HL-60/S4 treated with retinoic acid at 250 ng/mL for 4 days and 3 days (cell line): ENCODE measurements around the gene KIAA1958.
"Not testable (repeated sequence)": the region's sequence is repeated elsewhere in the genome, so short reads cannot be mapped to it uniquely, and the experiment has no call there.

Source experiments
- in situ Hi-C: fragments of 300-500 bp; cut with MboI; formaldehyde crosslinking; loops from 2 replicates; pipeline ENCODE4 v1.7.0; 2022; ENCODE audit warnings: low sequenced_read_pairs

The KIAA1958 gene

GRCh38 chr9:112487799-112488340 lies 1.2 kb downstream of the KIAA1958 start:
- in situ Hi-C loops: no loop called here

- in situ Hi-C loops: no loop called here
Observed at GRCh38 chr9:112489039-112489546, 2.5 kb downstream of the KIAA1958 start.

GRCh38 chr9:112489876-112490666 lies 3.4 kb downstream of the KIAA1958 start:
- in situ Hi-C loops: no loop called here

- in situ Hi-C loops: no loop called here
Observed at GRCh38 chr9:112493393-112494137, 6.9 kb downstream of the KIAA1958 start.

GRCh38 chr9:112494153-112494552 lies 7.5 kb downstream of the KIAA1958 start:
- in situ Hi-C loops: no loop called here

- in situ Hi-C loops: no loop called here
Observed at GRCh38 chr9:112495614-112496013, 9.0 kb downstream of the KIAA1958 start.

GRCh38 chr9:112496074-112496722 lies 9.6 kb downstream of the KIAA1958 start:
- in situ Hi-C loops: no loop called here

- in situ Hi-C loops: no loop called here
Observed at GRCh38 chr9:112500842-112501241, 14.2 kb downstream of the KIAA1958 start.

- in situ Hi-C loops: no loop called here
Observed at GRCh38 chr9:112501287-112501686, 14.7 kb downstream of the KIAA1958 start.

GRCh38 chr9:112502175-112502946 lies 15.7 kb downstream of the KIAA1958 start:
- in situ Hi-C loops: no loop called here

- in situ Hi-C loops: no loop called here
Observed at GRCh38 chr9:112503170-112503569, 16.5 kb downstream of the KIAA1958 start.

- in situ Hi-C loops: no loop called here
Observed at GRCh38 chr9:112505086-112505485, 18.5 kb downstream of the KIAA1958 start.

- in situ Hi-C loops: no loop called here
Observed at GRCh38 chr9:112505607-112506006, 19.0 kb downstream of the KIAA1958 start.

GRCh38 chr9:112506571-112506970 lies 19.9 kb downstream of the KIAA1958 start:
- in situ Hi-C loops: no loop called here

- in situ Hi-C loops: no loop called here
Observed at GRCh38 chr9:112507001-112507680, 20.5 kb downstream of the KIAA1958 start.

GRCh38 chr9:112508377-112508776 lies 21.8 kb downstream of the KIAA1958 start:
- in situ Hi-C loops: no loop called here

- in situ Hi-C loops: not testable (repeated sequence)
Observed at GRCh38 chr9:112512377-112512776, 25.8 kb downstream of the KIAA1958 start.

GRCh38 chr9:112516769-112517168 lies 30.1 kb downstream of the KIAA1958 start:
- in situ Hi-C loops: no loop called here

GRCh38 chr9:112520069-112520468 lies 33.4 kb downstream of the KIAA1958 start:
- in situ Hi-C loops: no loop called here

GRCh38 chr9:112520656-112521055 lies 34.0 kb downstream of the KIAA1958 start:
- in situ Hi-C loops: no loop called here
